HL-60 (cell line): ENCODE data around the gene DNASE2B.

Source experiments
- DNase-seq, 2 experiments: peaks; one replicate each; pipeline ENCODE4 v3.0.0-alpha.2; 2010 to 2020; ENCODE audit warnings: low read depth in 1 of 2, low spot score in 1 of 2
- H3K27ac ChIP-seq: fragments of 250-450 bp; sonication (Bioruptor Pico); replicated peaks from 2 replicates; pipeline ENCODE4 v1.5.1; 2020; ENCODE audit warnings: mild to moderate bottlenecking, moderate library complexity
- H3K27me3 ChIP-seq: fragments of 250-450 bp; sonication (Bioruptor Pico); 2 replicates; pipeline ENCODE4 v1.5.1; 2021; ENCODE audit warnings: mild to moderate bottlenecking, moderate library complexity; ENCODE audit not compliant: insufficient read depth, poor library complexity, severe bottlenecking
- H3K4me3 ChIP-seq: replicated peaks from 2 replicates; pipeline ENCODE4 v1.5.1; 2011; ENCODE audit warnings: mild to moderate bottlenecking, control low read depth, low read length; ENCODE audit not compliant: insufficient read depth
- GABPA ChIP-seq: IDR thresholded peaks from 2 replicates; pipeline ENCODE4 v1.6.1; 2012; ENCODE audit warnings: low read depth
- POLR2AphosphoS5 ChIP-seq: IDR thresholded peaks from 2 replicates; pipeline ENCODE4 v1.6.1; 2012; ENCODE audit warnings: low read depth
- SPI1 ChIP-seq: IDR thresholded peaks from 2 replicates; pipeline ENCODE4 v1.6.1; 2012; ENCODE audit warnings: low read depth, mild to moderate bottlenecking, borderline replicate concordance
- TF ChIP-seq, protein P1 (sequence below): IDR thresholded peaks from 2 replicates; pipeline ENCODE4 v1.6.1; 2012; ENCODE audit warnings: low read depth; ENCODE audit not compliant: insufficient replicate concordance
- TF ChIP-seq, protein P2 (sequence below): IDR thresholded peaks from one replicate; pipeline ENCODE4 v1.5.1; 2011; ENCODE audit warnings: low read length, control low read depth, inconsistent platforms; ENCODE audit not compliant: insufficient read depth

The DNASE2B gene

DNA sequence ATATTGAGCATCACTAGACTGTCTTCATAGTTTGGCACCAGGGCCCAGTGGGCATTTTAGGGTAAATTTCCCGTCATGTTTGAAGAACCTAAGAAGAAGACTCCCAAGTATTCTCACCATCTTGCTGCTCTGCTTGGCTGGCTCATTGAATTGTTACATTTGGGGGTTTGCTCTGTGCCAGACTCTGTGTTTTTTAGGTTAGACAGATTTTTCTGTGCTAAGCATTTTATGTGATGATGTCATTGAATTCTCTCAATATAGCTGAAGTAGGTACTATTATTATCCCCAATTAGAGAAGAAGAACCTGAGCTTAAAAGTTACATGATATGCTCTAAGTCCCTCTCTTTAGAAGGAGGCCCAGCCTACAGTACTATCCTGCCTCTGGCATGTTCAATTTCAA lies 28.0 kb upstream of the DNASE2B start:
- Histone ChIP-seq H3K27ac (no peak overlapping the region), H3K27me3 (no peaks in the 10 kb centered on the region), H3K4me3 (no peak overlapping the region)
- no peak for TF ChIP-seq POLR2AphosphoS5
- TF ChIP-seq, protein P1, sequence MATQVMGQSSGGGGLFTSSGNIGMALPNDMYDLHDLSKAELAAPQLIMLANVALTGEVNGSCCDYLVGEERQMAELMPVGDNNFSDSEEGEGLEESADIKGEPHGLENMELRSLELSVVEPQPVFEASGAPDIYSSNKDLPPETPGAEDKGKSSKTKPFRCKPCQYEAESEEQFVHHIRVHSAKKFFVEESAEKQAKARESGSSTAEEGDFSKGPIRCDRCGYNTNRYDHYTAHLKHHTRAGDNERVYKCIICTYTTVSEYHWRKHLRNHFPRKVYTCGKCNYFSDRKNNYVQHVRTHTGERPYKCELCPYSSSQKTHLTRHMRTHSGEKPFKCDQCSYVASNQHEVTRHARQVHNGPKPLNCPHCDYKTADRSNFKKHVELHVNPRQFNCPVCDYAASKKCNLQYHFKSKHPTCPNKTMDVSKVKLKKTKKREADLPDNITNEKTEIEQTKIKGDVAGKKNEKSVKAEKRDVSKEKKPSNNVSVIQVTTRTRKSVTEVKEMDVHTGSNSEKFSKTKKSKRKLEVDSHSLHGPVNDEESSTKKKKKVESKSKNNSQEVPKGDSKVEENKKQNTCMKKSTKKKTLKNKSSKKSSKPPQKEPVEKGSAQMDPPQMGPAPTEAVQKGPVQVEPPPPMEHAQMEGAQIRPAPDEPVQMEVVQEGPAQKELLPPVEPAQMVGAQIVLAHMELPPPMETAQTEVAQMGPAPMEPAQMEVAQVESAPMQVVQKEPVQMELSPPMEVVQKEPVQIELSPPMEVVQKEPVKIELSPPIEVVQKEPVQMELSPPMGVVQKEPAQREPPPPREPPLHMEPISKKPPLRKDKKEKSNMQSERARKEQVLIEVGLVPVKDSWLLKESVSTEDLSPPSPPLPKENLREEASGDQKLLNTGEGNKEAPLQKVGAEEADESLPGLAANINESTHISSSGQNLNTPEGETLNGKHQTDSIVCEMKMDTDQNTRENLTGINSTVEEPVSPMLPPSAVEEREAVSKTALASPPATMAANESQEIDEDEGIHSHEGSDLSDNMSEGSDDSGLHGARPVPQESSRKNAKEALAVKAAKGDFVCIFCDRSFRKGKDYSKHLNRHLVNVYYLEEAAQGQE: no peak
- no peak for TF ChIP-seq GABPA
- TF ChIP-seq, protein P2, sequence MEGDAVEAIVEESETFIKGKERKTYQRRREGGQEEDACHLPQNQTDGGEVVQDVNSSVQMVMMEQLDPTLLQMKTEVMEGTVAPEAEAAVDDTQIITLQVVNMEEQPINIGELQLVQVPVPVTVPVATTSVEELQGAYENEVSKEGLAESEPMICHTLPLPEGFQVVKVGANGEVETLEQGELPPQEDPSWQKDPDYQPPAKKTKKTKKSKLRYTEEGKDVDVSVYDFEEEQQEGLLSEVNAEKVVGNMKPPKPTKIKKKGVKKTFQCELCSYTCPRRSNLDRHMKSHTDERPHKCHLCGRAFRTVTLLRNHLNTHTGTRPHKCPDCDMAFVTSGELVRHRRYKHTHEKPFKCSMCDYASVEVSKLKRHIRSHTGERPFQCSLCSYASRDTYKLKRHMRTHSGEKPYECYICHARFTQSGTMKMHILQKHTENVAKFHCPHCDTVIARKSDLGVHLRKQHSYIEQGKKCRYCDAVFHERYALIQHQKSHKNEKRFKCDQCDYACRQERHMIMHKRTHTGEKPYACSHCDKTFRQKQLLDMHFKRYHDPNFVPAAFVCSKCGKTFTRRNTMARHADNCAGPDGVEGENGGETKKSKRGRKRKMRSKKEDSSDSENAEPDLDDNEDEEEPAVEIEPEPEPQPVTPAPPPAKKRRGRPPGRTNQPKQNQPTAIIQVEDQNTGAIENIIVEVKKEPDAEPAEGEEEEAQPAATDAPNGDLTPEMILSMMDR: no peak
- no peak for TF ChIP-seq SPI1
- DNase-seq: no peak

DNA sequence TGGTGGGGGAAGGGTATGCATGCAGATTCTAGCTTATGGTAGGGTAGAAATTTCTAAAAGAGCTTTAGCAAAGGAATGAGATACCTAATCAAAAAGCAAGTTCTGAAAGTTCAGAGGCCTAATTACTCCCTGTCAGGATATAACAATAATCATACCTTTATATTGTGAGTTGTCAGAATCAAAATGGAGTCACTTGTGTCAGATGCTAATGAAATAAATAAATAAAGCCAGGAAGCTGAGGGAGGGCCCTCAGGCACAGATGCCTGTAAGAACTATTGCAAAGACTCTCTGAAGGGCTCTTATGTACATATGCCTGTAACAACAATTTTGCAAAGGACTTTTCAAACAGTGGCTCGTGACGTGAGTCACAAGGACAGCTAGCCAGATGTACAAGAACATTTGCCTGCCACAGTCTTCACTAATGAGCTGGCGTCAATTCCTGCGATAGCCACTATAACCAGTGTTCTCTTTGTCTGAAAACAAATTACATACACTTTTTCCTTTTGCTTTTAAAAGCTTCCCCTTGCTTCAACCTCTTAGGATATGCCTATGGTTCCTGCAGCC lies 27.4 kb upstream of the DNASE2B start:
- TF ChIP-seq, protein P1: no peak
- no peak for TF ChIP-seq SPI1
- TF ChIP-seq, protein P2: no peak
- no peak for TF ChIP-seq GABPA
- no peak for TF ChIP-seq POLR2AphosphoS5
- no peak for DNase-seq
- H3K27me3 ChIP-seq: no peaks in the 10 kb centered on the region
- no peak overlapping the region for H3K27ac ChIP-seq
- no peak overlapping the region for H3K4me3 ChIP-seq

DNA sequence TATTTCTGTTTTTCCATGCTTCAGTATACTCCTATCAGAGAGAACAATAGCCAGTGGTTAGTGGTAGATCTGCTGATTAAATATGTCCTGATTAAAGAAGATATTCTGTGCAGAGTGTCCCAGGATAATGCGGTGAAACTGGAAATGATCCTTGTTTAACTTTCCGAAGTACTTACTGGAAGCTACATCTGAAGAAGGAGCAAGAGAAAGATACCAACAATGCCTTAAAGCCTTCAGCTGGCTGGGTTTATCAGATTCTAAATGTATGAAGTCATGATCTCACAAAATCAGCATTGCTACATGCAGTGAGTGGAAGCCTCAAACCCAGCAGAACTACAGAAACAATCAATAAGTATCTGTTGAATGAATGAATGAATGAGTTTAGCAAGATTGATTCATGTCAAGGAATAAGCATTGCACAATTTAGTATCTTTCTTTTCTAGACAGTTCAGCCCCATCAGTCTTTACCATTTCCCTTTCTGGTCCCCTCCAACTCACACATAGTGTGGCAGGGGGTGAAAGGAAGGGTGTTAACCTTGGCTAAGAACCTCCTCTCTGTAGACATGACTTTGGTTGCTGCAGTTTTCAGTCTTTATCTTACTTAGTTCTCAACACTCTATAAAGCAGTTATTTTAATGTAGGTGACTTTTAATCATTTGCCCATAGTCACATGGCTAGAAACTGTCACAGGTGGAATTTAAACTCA lies 24.7 kb upstream of the DNASE2B start:
- TF ChIP-seq SPI1 (no peak), POLR2AphosphoS5 (no peak), GABPA (no peak)
- TF ChIP-seq, protein P2: no peak
- TF ChIP-seq, protein P1: no peak
- Histone ChIP-seq H3K4me3 (no peak overlapping the region), H3K27me3 (no peaks in the 10 kb centered on the region), H3K27ac (no peak overlapping the region)
- no peak for DNase-seq
